HG02885 (cell line): ENCODE results near the gene DAPK2.

Source experiments
- ATAC-seq: cut with Tn5 transposase; IDR thresholded peaks from one replicate; pipeline ENCODE4 v1.9.1; 2021; ENCODE audit warnings: mild to moderate bottlenecking; ENCODE audit not compliant: unreplicated experiment, poor library complexity

The DAPK2 gene

DNA sequence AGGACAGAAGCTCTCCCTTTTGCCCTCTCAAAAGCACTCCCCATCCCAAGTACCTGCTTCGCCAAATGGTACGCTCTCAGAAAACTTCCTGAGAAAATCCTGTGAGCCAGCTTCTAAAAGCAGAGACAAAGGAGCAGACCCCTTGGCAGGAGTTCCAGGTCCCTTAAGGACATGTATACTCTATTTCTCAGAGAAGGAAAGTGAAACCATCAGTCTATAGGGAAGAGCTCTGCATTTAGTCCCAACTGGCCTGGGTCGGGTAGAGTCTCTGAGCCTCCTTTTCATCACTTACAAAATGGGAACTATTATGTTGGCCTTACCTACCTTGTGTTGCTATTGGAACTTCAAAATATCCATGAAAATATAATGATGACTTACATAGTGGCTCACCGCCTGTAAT, 19.7 kb downstream of the DAPK2 start:
- ATAC-seq = no peak

GRCh38 chr15:64024172-64025050, 21.9 kb downstream of the DAPK2 start:
- no peak for ATAC-seq

GRCh38 chr15:64023220-64023619, 23.1 kb downstream of the DAPK2 start:
- no peak for ATAC-seq

DNA sequence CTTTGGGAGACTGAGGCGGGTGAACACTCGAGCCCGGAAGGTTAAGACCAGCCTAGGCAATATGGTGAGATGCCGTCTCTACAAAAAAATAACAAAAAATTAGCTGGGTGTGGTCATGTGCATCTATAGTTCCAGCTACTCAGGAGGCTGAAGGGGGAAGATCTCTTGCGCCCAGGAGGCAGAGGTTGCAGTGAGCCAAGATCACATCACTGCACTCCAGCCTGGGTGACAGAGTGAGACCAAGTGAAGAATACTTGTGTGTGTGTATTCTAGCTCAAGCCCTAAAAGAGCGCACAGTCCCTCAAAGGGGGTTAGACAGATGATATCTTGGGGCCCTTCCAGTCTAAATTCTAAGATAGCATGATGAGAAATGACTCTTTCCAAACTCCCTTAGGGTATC, 23.7 kb downstream of the DAPK2 start:
- no peak for ATAC-seq

DNA sequence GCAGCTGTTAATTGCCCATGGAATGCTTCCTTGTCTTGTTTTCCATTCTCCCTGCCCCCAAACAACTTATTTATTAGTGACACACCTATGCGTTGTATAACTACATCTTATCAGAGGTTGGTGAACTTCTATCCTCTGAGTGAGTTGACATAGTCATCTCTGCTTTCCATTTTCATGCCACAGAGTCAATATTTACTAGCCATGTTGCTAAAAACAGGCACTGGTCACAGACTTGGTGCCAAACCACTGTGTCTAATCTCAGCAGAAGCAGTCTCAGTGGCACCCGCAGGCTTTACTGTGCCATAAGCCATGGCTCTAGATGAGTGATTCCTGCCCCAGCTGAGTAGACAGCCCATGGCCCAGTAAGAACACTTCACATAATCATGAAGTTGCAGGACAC, 26.5 kb downstream of the DAPK2 start:
- ATAC-seq = no peak

- ATAC-seq = no peak
Measured at GRCh38 chr15:64017591-64018163, 28.6 kb downstream of the DAPK2 start.

- no peak for ATAC-seq
Measured at GRCh38 chr15:64017082-64017588, 29.1 kb downstream of the DAPK2 start.

GRCh38 chr15:64016257-64016656, 30.0 kb downstream of the DAPK2 start:
- ATAC-seq = no peak

GRCh38 chr15:64014995-64015394, 31.3 kb downstream of the DAPK2 start:
- no peak for ATAC-seq

- no peak for ATAC-seq
Measured at GRCh38 chr15:64013179-64014062, 32.9 kb downstream of the DAPK2 start.

DNA sequence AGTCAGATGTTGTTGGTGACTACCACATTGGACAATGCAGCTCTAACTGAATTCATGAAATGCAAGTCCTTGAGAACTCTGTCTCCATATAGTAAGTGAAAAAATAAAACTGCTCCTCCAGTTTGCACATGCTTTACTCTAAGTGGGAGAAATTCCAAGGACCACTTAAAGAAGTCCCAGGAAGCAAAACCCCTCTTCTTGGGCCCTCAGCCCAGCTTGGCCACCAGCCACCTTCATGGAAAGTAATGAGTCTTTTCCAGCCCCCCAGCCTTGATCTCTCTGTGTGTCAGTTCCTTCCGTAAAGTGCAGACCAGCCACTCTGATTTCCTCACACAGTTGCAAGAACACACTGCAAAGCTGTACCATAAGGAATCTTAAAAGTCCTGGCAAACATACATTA, 34.5 kb downstream of the DAPK2 start:
- ATAC-seq = no peak

DNA sequence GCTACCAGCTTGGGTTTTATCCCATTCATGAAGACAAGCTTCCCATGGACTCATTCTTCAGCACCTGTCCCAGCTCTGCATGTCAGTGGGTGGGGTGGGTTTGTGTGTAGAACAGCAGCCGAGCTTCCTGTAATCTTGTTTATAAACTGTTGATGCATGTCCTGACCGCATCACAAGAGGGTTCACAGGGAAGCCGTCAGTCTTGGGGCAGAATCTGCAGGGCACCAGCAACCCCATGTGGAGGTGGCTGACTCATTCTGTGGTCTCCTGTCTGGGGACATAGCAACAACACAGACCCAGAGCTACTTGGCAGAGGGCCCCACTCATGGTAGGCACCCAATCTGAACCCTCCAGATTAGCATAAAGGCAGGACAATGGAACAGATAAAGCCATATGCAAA, 35.6 kb downstream of the DAPK2 start:
- peak; percentile 81 for ATAC-seq

- no peak for ATAC-seq
Measured at GRCh38 chr15:64009798-64010261, 36.5 kb downstream of the DAPK2 start.

GRCh38 chr15:64009241-64009640, 37.0 kb downstream of the DAPK2 start:
- no peak for ATAC-seq

DNA sequence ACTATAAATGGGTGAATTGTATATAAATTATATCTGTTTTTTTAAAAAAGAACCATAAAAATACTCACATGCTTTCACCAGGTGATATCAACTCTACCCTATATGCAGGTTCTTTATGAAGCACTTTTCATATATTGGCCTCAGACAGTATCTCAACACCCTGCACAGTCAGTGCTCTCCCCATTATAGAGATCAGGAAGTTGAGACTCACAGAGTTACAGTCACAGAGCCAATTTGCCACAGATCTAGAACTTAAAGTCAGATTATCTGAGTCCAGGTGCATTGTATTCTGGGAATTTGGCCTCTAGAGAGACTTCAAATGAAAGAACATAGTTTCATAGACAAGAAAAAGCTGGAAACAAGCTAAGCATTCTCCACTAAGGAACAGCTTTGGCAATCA, 38.1 kb downstream of the DAPK2 start:
- ATAC-seq = no peak

GRCh38 chr15:64006642-64007041, 39.6 kb downstream of the DAPK2 start:
- no peak for ATAC-seq

- ATAC-seq = no peak
Measured at GRCh38 chr15:64004587-64004986, 41.7 kb downstream of the DAPK2 start.

- no peak for ATAC-seq
Measured at GRCh38 chr15:64004056-64004455, 42.2 kb downstream of the DAPK2 start.

- no peak for ATAC-seq
Measured at GRCh38 chr15:64003182-64003581, 43.1 kb downstream of the DAPK2 start.

DNA sequence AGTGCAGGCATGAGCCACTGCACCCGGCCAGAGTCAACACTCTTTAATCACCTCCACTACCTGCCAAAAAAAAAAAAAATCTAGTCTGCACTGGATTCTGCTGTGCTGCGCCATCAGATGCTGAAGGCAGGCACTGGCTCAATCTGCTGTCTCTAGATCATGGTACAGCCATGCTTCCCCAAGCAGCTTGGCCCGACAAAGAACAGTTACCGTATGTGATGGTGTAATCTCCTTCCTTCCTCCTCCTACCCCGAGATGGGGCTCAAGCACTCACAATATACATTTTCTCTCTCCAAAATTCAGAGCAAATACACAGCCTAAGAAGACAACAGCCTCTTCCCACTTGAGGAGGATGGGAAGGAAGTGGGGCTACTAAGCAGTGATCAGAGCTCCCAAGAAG, 45.1 kb downstream of the DAPK2 start:
- ATAC-seq = no peak
